GM18505 (cell line): ENCODE data around the gene PLXNA1.

Experiments
- ATAC-seq: cut with Tn5 transposase; IDR thresholded peaks from one replicate; pipeline ENCODE4 v1.9.1; 2021; ENCODE audit not compliant: unreplicated experiment
- POLR2A ChIP-seq: IDR thresholded peaks from 4 replicates; pipeline ENCODE4 v1.6.1; 2011; ENCODE audit warnings: borderline replicate concordance; ENCODE audit not compliant: insufficient read depth, insufficient read length; ENCODE audit errors: extremely low read depth

Gene PLXNA1

GRCh38 chr3:126957776-126958637, 24.9 kb upstream of the PLXNA1 start:
- no peak for ATAC-seq
- no peak for TF ChIP-seq POLR2A

- ATAC-seq = no peak
- no peak for TF ChIP-seq POLR2A
Measured at GRCh38 chr3:126958638-126959085, 24.3 kb upstream of the PLXNA1 start.

GRCh38 chr3:126959136-126959920, 23.6 kb upstream of the PLXNA1 start:
- no peak for TF ChIP-seq POLR2A
- no peak for ATAC-seq

- ATAC-seq = no peak
- TF ChIP-seq POLR2A = no peak
Measured at GRCh38 chr3:126959921-126960603, 22.9 kb upstream of the PLXNA1 start.

- no peak for ATAC-seq
- no peak for TF ChIP-seq POLR2A
Measured at GRCh38 chr3:126960604-126960995, 22.3 kb upstream of the PLXNA1 start.

GRCh38 chr3:126961191-126961790, 21.6 kb upstream of the PLXNA1 start:
- no peak for TF ChIP-seq POLR2A
- no peak for ATAC-seq

- ATAC-seq = no peak
- TF ChIP-seq POLR2A = no peak
Measured at GRCh38 chr3:126961791-126962461, 21.0 kb upstream of the PLXNA1 start.

- ATAC-seq = no peak
Measured at GRCh38 chr3:126962756-126963155, 20.2 kb upstream of the PLXNA1 start.

GRCh38 chr3:126963261-126964190, 19.4 kb upstream of the PLXNA1 start:
- TF ChIP-seq POLR2A = no peak
- ATAC-seq = no peak

More at GRCh38 chr3:126962756-126963155, 20.2 kb upstream of the PLXNA1 start:
- no peak for TF ChIP-seq POLR2A

GRCh38 chr3:126964261-126964660, 18.7 kb upstream of the PLXNA1 start:
- ATAC-seq = no peak
- TF ChIP-seq POLR2A = no peak

GRCh38 chr3:126964950-126965349, 18.0 kb upstream of the PLXNA1 start:
- no peak for ATAC-seq

GRCh38 chr3:126965526-126966080, 17.3 kb upstream of the PLXNA1 start:
- TF ChIP-seq POLR2A = no peak
- ATAC-seq = no peak

More at GRCh38 chr3:126964950-126965349, 18.0 kb upstream of the PLXNA1 start:
- TF ChIP-seq POLR2A = no peak

- no peak for TF ChIP-seq POLR2A
- no peak for ATAC-seq
Measured at GRCh38 chr3:126967386-126967785, 15.5 kb upstream of the PLXNA1 start.
